GM10248 (cell line): Measurements from ENCODE around the gene SPX.

Experiments used
- CTCF ChIA-PET: fragments of 300-600 bp; sonication (Branson Sonifier 250); formaldehyde crosslinking; extraction: SDS; loops from one replicate; lab custom pipeline; 2021; ENCODE audit warnings: antibody characterized with exemption; lab: Yijun Ruan, JAX
- POLR2A ChIA-PET: fragments of 350-650 bp; sonication (Branson Sonifier 250); formaldehyde crosslinking; extraction: SDS; loops from one replicate; lab custom pipeline; 2020; ENCODE audit warnings: antibody characterized with exemption; lab: Yijun Ruan, JAX
- DNase-seq: peaks from one replicate; pipeline ENCODE4 v3.0.0; 2012; ENCODE audit errors: extremely low spot score
- CTCF ChIP-seq: IDR thresholded peaks from 2 replicates; pipeline ENCODE4 v1.5.1; 2012; ENCODE audit warnings: mild to moderate bottlenecking, low read depth; ENCODE audit errors: extremely low read depth, missing control alignments, control extremely low read depth

SPX gene

GRCh38 chr12:21542403-21542802 lies 16.3 kb downstream of the SPX start:
- CTCF ChIA-PET, result interaction anchor here (1.8 to 2.1 kb wide), 2 partner anchors 9 to 15 kb away, joined by 6 read pairs; no protein-coding TSS in a partner anchor
- DNase-seq, result no peak
- POLR2A ChIA-PET, result no interaction called here
- TF ChIP-seq CTCF, result no peak

GRCh38 chr12:21543151-21543550 lies 17.1 kb downstream of the SPX start:
- ChIA-PET CTCF (interaction anchor here (1.4 to 2.1 kb wide), 3 partner anchors 9 to 18 kb away, joined by 3 to 6 read pairs (median 3); no protein-coding TSS in a partner anchor), POLR2A (no interaction called here)
- DNase-seq, result no peak
- TF ChIP-seq CTCF, result no peak

GRCh38 chr12:21545557-21545956 lies 19.5 kb downstream of the SPX start:
- ChIA-PET POLR2A (no interaction called here), CTCF (no interaction called here)
- no peak for DNase-seq
- no peak for TF ChIP-seq CTCF

- DNase-seq, result no peak
- POLR2A ChIA-PET, result no interaction called here
- no peak for TF ChIP-seq CTCF
- CTCF ChIA-PET, result no interaction called here
These were observed 20.6 kb downstream of the SPX start for GRCh38 chr12:21546716-21547115.

- POLR2A ChIA-PET, result no interaction called here
These were observed 21.3 kb downstream of the SPX start for GRCh38 chr12:21547437-21547836.

GRCh38 chr12:21551841-21552465 lies 25.9 kb downstream of the SPX start:
- no peak for TF ChIP-seq CTCF
- ChIA-PET CTCF (interaction anchor here (1.2 kb wide), 2 partner anchors 10 to 21 kb away, joined by 3 to 6 read pairs; no protein-coding TSS in a partner anchor), POLR2A (no interaction called here)
- DNase-seq, result no peak

More at GRCh38 chr12:21547437-21547836, 21.3 kb downstream of the SPX start:
- DNase-seq, result no peak
- TF ChIP-seq CTCF, result no peak
- CTCF ChIA-PET, result interaction anchor here (1.1 to 1.5 kb wide), 2 partner anchors 36 to 63 kb away, joined by 3 to 4 read pairs; no protein-coding TSS in a partner anchor
